B cell (primary cell): ENCODE results near the gene ARHGAP11A. TPM values are rescaled to one million over a fixed set of nuclear protein-coding genes. Genes with fewer than 3 reads are reported as not detected.

ENCODE experiments used
- ATAC-seq: fragments of 200-7000 bp; cut with Tn5 transposase; one replicate; pipeline ENCODE4 v1.10.0; 2021; ENCODE audit warnings: low read depth, mild to moderate bottlenecking, moderate number of reproducible peaks, moderate library complexity
- CTCF ChIA-PET: fragments of 350-600 bp; sonication (Branson Sonifier 250); formaldehyde crosslinking; loops from one replicate; lab custom pipeline; 2021; ENCODE audit warnings: antibody characterized with exemption, inconsistent platforms; lab: Charles Lee
- POLR2A ChIA-PET: fragments of 350-600 bp; sonication (Branson Sonifier 250); formaldehyde crosslinking; loops from one replicate; lab custom pipeline; 2021; ENCODE audit warnings: antibody characterized with exemption; lab: Charles Lee
- DNase-seq: peaks from one replicate; pipeline ENCODE4 v3.0.0; 2013
- H2AFZ ChIP-seq: 2 replicates; pipeline ENCODE4 v1.6.1; 2012; ENCODE audit warnings: mild to moderate bottlenecking, low read depth, low read length; ENCODE audit not compliant: insufficient read depth, poor library complexity, severe bottlenecking
- H3K27ac ChIP-seq, 2 donors: 1 replicate in 1 of 2; 2 replicates in 1 of 2; pipeline ENCODE4 v1.5.1; 2012 to 2013; ENCODE audit warnings: low read length in 2 of 2, mild to moderate bottlenecking in 2 of 2, moderate library complexity in 1 of 2
- H3K27me3 ChIP-seq, 4 experiments: fragments of 200-600 bp in 1 of 4; sonication (generic) in 1 of 4; replicated peaks in 1 of 4; 1 replicate in 2 of 4; 2 replicates in 2 of 4; pipeline versions ENCODE4 v1.6.1 to v1.7.0; 2013 to 2016; ENCODE audit warnings: low read length in 3 of 4, mild to moderate bottlenecking in 2 of 4, mixed read lengths in 1 of 4, moderate library complexity in 1 of 4; ENCODE audit not compliant: insufficient read depth in 4 of 4, control insufficient read depth in 3 of 4; ENCODE audit errors: control extremely low read depth in 1 of 4
- H3K36me3 ChIP-seq, 2 experiments: replicated peaks in 1 of 2; 1 replicate in 1 of 2; 2 replicates in 1 of 2; pipeline versions ENCODE4 v1.6.1 to v1.7.1; 2013; ENCODE audit warnings: low read length in 1 of 2; ENCODE audit not compliant: insufficient read depth in 2 of 2, control insufficient read depth in 1 of 2; ENCODE audit errors: control extremely low read depth in 1 of 2, extremely low read depth in 1 of 2
- H3K4me1 ChIP-seq, 2 donors: fragments of 200-600 bp in 1 of 2; sonication (generic) in 1 of 2; 1 replicate in 1 of 2; 2 replicates in 1 of 2; pipeline versions ENCODE4 v1.5.1 to v1.6.1; 2013 to 2017; ENCODE audit warnings: low read length in 2 of 2; ENCODE audit not compliant: control insufficient read depth in 2 of 2, insufficient read depth in 2 of 2
- H3K4me2 ChIP-seq: replicated peaks from 2 replicates; pipeline ENCODE3; 2012; ENCODE audit warnings: mild to moderate bottlenecking, low read depth, low read length; ENCODE audit not compliant: poor library complexity, severe bottlenecking
- H3K4me3 ChIP-seq, 5 experiments: fragments of 200-600 bp in 1 of 5; sonication (generic) in 1 of 5; 1 replicate in 3 of 5; 2 replicates in 2 of 5; pipeline versions ENCODE4 v1.5.1 to v1.7.0; 2011 to 2016; ENCODE audit warnings: low read length in 4 of 5, mild to moderate bottlenecking in 4 of 5, low read depth in 2 of 5, control low read depth in 1 of 5, moderate library complexity in 1 of 5; ENCODE audit not compliant: insufficient read depth in 1 of 5; ENCODE audit errors: control extremely low read depth in 1 of 5, extremely low read depth in 1 of 5
- H3K79me2 ChIP-seq: fragments of 200-600 bp; sonication (generic); one replicate; pipeline ENCODE4 v1.6.0; 2016; ENCODE audit warnings: low read length; ENCODE audit not compliant: control insufficient read depth, insufficient read depth
- H3K9ac ChIP-seq: fragments of 200-600 bp; sonication (generic); 2 replicates; pipeline ENCODE4 v1.6.1; 2017; ENCODE audit warnings: mild to moderate bottlenecking, low read length, moderate library complexity
- H3K9me3 ChIP-seq, 3 donors: one replicate each; pipeline versions ENCODE4 v1.6.1 to v1.7.1; 2013; ENCODE audit warnings: low read length in 2 of 3; ENCODE audit not compliant: control insufficient read depth in 2 of 3, insufficient read depth in 1 of 3; ENCODE audit errors: control extremely low read depth in 1 of 3
- H4K20me1 ChIP-seq: 2 replicates; pipeline ENCODE4 v1.6.0; 2012; ENCODE audit warnings: mild to moderate bottlenecking, low read length; ENCODE audit not compliant: insufficient read depth, control insufficient read depth, poor library complexity, severe bottlenecking
- H3K27ac Mint-ChIP-seq: one replicate; pipeline ENCODE4 v1.8.0; 2021; ENCODE audit warnings: mixed read lengths
- H3K27me3 Mint-ChIP-seq: one replicate; pipeline ENCODE4 v1.8.0; 2021; ENCODE audit warnings: mixed read lengths
- H3K4me1 Mint-ChIP-seq: one replicate; pipeline ENCODE4 v1.8.0; 2021; ENCODE audit warnings: mixed read lengths
- H3K4me3 Mint-ChIP-seq: one replicate; pipeline ENCODE4 v1.8.0; 2021; ENCODE audit warnings: mixed read lengths
- H3K9me3 Mint-ChIP-seq: one replicate; pipeline ENCODE4 v1.8.0; 2022; ENCODE audit warnings: mixed read lengths; ENCODE audit not compliant: insufficient read depth
- EZH2 ChIP-seq: IDR thresholded peaks from 2 replicates; pipeline ENCODE4 v1.6.1; 2012; ENCODE audit warnings: borderline replicate concordance, low read depth, mild to moderate bottlenecking, moderate library complexity, low read length; ENCODE audit not compliant: insufficient read depth, poor library complexity, severe bottlenecking
- WGBS: methylation state at CpG from one replicate; pipeline ENCODE4 v1.1.5; 2013; ENCODE audit warnings: missing lambda C conversion rate; ENCODE audit not compliant: insufficient coverage; 5-methylcytosine and 5-hydroxymethylcytosine counted together
- intact Hi-C: fragments of 100-400 bp; cut with micrococcal nuclease; formaldehyde crosslinking; loops from one replicate; pipeline ENCODE4 v1.10.0; 2022
- polyA plus RNA-seq: library from polyadenylated mRNA; depleted of rRNA; stranded (reverse); fragments of >200 nt; gene quantifications from 2 replicates; pipeline ENCODE4 v1.2.3, GENCODE V29; 2012
- total RNA-seq, 2 donors: library from RNA; stranded (reverse); fragments of 120-200 nt in 1 of 2; gene quantifications; 1 replicate in 1 of 2; 2 replicates in 1 of 2; pipeline versions ENCODE4 v1.2.3 to v1.2.4, GENCODE V29; 2013 to 2022
- TF ChIP-seq, protein P1 (sequence below): fragments of 200-600 bp; IDR thresholded peaks from one replicate; pipeline ENCODE4 v1.8.0; 2022; ENCODE audit warnings: antibody characterized with exemption, mild to moderate bottlenecking

ARHGAP11A gene
- total and polyA plus RNA-seq, 2 donors (not counting 1 experiment from before 2014, with no cell fraction given) = 0.51 to 3.3 TPM

DNA sequence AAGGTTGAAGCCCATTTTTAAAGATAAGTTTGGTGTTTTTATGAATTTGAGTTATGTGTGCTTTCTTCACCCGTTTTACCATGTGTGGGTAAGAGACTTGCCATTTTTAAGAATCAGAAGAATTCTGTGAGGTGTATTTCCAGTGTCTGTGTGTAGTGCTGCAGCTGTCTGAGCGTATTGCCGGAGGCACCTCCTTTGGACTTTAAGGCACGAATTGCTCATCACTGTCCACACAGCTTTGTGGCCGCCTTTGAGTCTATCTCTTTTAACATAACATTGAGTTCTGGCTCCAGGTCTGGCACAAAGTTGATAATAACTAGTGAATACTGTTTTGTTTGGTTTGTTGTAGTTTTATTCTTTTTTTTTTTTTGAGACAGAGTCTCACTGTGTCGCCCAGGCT, 52.0 kb downstream of the ARHGAP11A start:
- no peaks in the 10 kb centered on the region for H3K36me3 ChIP-seq
- no peak overlapping the region for H3K27ac ChIP-seq
- H3K27me3 ChIP-seq = no peaks in the 10 kb centered on the region
- TF ChIP-seq, protein P1, sequence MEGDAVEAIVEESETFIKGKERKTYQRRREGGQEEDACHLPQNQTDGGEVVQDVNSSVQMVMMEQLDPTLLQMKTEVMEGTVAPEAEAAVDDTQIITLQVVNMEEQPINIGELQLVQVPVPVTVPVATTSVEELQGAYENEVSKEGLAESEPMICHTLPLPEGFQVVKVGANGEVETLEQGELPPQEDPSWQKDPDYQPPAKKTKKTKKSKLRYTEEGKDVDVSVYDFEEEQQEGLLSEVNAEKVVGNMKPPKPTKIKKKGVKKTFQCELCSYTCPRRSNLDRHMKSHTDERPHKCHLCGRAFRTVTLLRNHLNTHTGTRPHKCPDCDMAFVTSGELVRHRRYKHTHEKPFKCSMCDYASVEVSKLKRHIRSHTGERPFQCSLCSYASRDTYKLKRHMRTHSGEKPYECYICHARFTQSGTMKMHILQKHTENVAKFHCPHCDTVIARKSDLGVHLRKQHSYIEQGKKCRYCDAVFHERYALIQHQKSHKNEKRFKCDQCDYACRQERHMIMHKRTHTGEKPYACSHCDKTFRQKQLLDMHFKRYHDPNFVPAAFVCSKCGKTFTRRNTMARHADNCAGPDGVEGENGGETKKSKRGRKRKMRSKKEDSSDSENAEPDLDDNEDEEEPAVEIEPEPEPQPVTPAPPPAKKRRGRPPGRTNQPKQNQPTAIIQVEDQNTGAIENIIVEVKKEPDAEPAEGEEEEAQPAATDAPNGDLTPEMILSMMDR = no peak
- no peak for TF ChIP-seq EZH2
- DNase-seq = no peak
- H3K9ac ChIP-seq = no peak overlapping the region
- H3K4me1 Mint-ChIP-seq = no peaks in the 10 kb centered on the region
- ATAC-seq = no peak
- ChIA-PET POLR2A (no interaction called here), CTCF (no interaction called here)
- no peak overlapping the region for H3K4me3 ChIP-seq
- no peaks in the 10 kb centered on the region for H3K27me3 Mint-ChIP-seq
- WGBS = 100% methylated on average over 3 of the region's 6 CpGs
- H3K9me3 Mint-ChIP-seq = no peaks in the 10 kb centered on the region
- intact Hi-C loops = loop anchor here (10.0 kb wide), 1 partner anchor 177 kb away; no protein-coding TSS in a partner anchor
- no peak overlapping the region for H2AFZ ChIP-seq
- no peaks in the 10 kb centered on the region for H3K4me1 ChIP-seq
- H3K27ac Mint-ChIP-seq = no peak overlapping the region
- H3K4me3 Mint-ChIP-seq = no peak overlapping the region
- no peaks in the 10 kb centered on the region for H3K79me2 ChIP-seq
- no peaks in the 10 kb centered on the region for H4K20me1 ChIP-seq
- H3K4me2 ChIP-seq = no peak overlapping the region
- no peaks in the 10 kb centered on the region for H3K9me3 ChIP-seq

DNA sequence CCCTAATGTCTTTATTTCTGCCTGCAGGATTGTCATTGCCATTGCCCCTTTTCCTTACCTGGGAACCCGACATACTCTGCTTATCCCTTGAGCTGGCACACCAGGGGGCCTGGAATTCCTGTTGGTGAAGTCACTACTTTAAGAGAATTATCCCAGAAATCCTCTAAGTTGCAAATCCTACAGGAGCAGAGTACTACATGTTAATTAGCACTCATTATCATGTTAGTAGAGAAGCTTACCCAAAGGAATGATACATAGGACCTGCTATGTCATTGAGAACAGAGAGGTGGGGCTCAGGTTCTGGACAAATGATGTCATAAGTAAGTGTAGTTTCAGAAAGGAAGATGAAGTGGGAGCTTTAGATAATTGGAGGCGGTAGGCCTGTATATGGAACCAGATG, 53.6 kb downstream of the ARHGAP11A start:
- ChIA-PET POLR2A (no interaction called here), CTCF (interaction anchor here (1.0 to 1.5 kb wide), 3 partner anchors 9 to 329 kb away, joined by 3 to 7 read pairs (median 7); no protein-coding TSS in a partner anchor)
- DNase-seq (no peak), ATAC-seq (no peak)
- Histone ChIP-seq H4K20me1 (no peaks in the 10 kb centered on the region), H3K79me2 (no peaks in the 10 kb centered on the region), H3K9me3 (no peaks in the 10 kb centered on the region), H3K4me1 (no peaks in the 10 kb centered on the region), H2AFZ (no peak overlapping the region), H3K27ac (no peak overlapping the region), H3K4me3 (no peak overlapping the region), H3K36me3 (no peaks in the 10 kb centered on the region), H3K9ac (no peak overlapping the region), H3K27me3 (no peaks in the 10 kb centered on the region), H3K4me2 (no peak overlapping the region)
- WGBS = 90% methylated on average over 2 of the region's 2 CpGs
- intact Hi-C loops = loop anchor here (10.0 kb wide), 1 partner anchor 176 kb away; no protein-coding TSS in a partner anchor
- Mint-ChIP-seq H3K4me3 (no peak overlapping the region), H3K27ac (no peak overlapping the region), H3K4me1 (no peaks in the 10 kb centered on the region), H3K27me3 (no peaks in the 10 kb centered on the region), H3K9me3 (no peaks in the 10 kb centered on the region)
- TF ChIP-seq, protein P1 = no peak
- TF ChIP-seq EZH2 = no peak
